Uterus (tissue), 4 donors: ENCODE results near the gene AMBP. TPM values are rescaled to one million over a fixed set of nuclear protein-coding genes. Genes with fewer than 3 reads are reported as not detected.
A peak's percentile ranks its signal among the peaks of the same experiment; 100 is the strongest.

Source experiments
- DNase-seq, 2 donors: peaks; one replicate each; pipeline ENCODE4 v3.0.0-alpha.2; 2019 to 2020
- H3K27ac ChIP-seq, 2 donors: fragments of 200-600 bp; sonication (generic); 1 replicate in 1 of 2; 2 replicates in 1 of 2; pipeline ENCODE4 v1.5.1; 2016 to 2018
- H3K27me3 ChIP-seq, 2 donors: fragments of 200-600 bp; sonication (generic); one replicate each; pipeline ENCODE4 v1.5.1; 2018 to 2019; ENCODE audit warnings: control low read depth in 1 of 2
- H3K36me3 ChIP-seq, 2 donors: fragments of 200-600 bp; sonication (generic); one replicate each; pipeline ENCODE4 v1.5.1; 2019; ENCODE audit warnings: control low read depth in 1 of 2
- H3K4me1 ChIP-seq, 2 donors: fragments of 200-600 bp; sonication (generic); one replicate each; pipeline ENCODE4 v1.5.1; 2018 to 2019; ENCODE audit warnings: control low read depth in 1 of 2
- H3K4me3 ChIP-seq, 2 donors: fragments of 200-600 bp; sonication (generic); 1 replicate in 1 of 2; 2 replicates in 1 of 2; pipeline ENCODE4 v1.5.1; 2018 to 2019; ENCODE audit warnings: mild to moderate bottlenecking in 1 of 2
- H3K9me3 ChIP-seq, 2 donors: fragments of 200-600 bp; sonication (generic); one replicate each; pipeline ENCODE4 v1.5.1; 2019; ENCODE audit warnings: control low read depth in 1 of 2
- POLR2A ChIP-seq, 2 donors: fragments of 450-650 bp; IDR thresholded peaks; one replicate each; pipeline ENCODE4 v1.6.1; 2016; ENCODE audit warnings: antibody characterized with exemption in 2 of 2, mild to moderate bottlenecking in 1 of 2, moderate library complexity in 1 of 2
- intact Hi-C: fragments of 100-400 bp; cut with DNase I; formaldehyde crosslinking; loops from one replicate; pipeline ENCODE4 v1.15.1; 2023; ENCODE audit warnings: low total_unique reads
- total RNA-seq, 4 donors: library from RNA; depleted of rRNA in 3 of 4; stranded (reverse); fragments of >200 nt in 3 of 4; gene quantifications; one replicate each; pipeline versions ENCODE4 v1.1.0 to v1.2.4, GENCODE V29; 2014 to 2023
- TF ChIP-seq, protein P1 (sequence below), 4 experiments: fragments of 200-600 bp in 2 of 4; fragments of 450-650 bp in 2 of 4; sonication (generic) in 2 of 4; IDR thresholded peaks; one replicate each; pipeline ENCODE4 v1.5.1; 2016 to 2019; ENCODE audit warnings: antibody characterized with exemption in 4 of 4, mild to moderate bottlenecking in 2 of 4, moderate library complexity in 1 of 4
- donor health status: DM: yes; HTN: yes; CAD: no.

Gene AMBP
- total RNA-seq, 4 donors from 2014 or later = 1.3 TPM; not detected in 3

- intact Hi-C loops = no loop called here
- Histone ChIP-seq H3K27ac (no peak overlapping the region), H3K4me3 (no peak overlapping the region), H3K4me1 (no peaks in the 10 kb centered on the region), H3K36me3 (no peaks in the 10 kb centered on the region), H3K27me3 (no peaks in the 10 kb centered on the region), H3K9me3 (no peaks in the 10 kb centered on the region)
- no peak for DNase-seq
- TF ChIP-seq, protein P1, sequence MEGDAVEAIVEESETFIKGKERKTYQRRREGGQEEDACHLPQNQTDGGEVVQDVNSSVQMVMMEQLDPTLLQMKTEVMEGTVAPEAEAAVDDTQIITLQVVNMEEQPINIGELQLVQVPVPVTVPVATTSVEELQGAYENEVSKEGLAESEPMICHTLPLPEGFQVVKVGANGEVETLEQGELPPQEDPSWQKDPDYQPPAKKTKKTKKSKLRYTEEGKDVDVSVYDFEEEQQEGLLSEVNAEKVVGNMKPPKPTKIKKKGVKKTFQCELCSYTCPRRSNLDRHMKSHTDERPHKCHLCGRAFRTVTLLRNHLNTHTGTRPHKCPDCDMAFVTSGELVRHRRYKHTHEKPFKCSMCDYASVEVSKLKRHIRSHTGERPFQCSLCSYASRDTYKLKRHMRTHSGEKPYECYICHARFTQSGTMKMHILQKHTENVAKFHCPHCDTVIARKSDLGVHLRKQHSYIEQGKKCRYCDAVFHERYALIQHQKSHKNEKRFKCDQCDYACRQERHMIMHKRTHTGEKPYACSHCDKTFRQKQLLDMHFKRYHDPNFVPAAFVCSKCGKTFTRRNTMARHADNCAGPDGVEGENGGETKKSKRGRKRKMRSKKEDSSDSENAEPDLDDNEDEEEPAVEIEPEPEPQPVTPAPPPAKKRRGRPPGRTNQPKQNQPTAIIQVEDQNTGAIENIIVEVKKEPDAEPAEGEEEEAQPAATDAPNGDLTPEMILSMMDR (IDR thresholded peaks at IDR 0.05) = no peak
- TF ChIP-seq POLR2A (IDR thresholded peaks at IDR 0.05) = no peak
Measured at GRCh38 chr9:114071197-114071795, 6.8 kb downstream of the AMBP start.

DNA sequence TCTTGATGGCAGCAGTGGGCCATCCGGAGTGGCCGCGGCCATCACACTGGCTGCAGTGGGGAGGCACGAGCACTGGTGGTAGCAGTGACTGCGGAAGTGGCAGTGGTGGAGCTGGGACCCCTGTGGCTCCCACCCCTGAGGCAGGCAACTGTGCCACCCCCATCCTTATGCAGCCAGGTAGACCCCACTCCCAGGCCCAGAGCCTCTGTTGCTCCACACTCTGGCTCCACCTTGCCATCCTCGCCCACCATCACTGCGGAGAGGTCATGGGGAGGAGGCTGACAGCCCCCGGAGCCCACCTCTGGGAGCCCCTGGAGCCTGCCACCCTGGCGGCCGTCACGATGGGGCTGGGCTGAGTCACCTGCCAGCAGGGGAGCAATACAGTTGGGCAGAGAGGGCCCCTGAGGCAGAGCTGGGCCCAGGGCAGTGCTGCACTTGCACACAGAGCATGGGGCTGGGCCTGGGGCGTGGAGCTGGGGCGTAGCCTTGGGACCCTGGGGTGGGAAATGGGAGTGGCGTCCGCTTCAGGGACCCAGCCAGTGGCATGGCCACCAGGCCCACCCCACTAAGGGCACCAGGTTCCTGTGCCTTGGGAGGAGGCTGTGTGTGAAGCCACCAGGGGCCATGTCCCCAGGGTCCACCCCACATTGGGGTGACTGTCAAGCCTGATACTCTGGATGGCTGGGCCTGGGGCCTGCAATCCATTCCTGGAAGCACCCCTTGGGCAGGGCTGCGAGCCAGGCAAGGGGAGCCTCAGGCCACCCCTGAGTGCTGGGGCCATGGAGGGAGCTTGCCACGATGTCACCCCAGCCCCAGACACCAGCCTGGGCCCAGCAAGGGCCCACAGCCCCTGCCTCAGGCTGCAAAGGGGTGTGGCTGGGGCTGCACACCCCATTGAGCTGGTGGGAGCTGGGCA is 7.7 kb downstream of the AMBP start:
- Histone ChIP-seq H3K36me3 (no peaks in the 10 kb centered on the region), H3K27ac (no peak overlapping the region), H3K4me3 (no peak overlapping the region), H3K9me3 (no peaks in the 10 kb centered on the region), H3K4me1 (no peaks in the 10 kb centered on the region), H3K27me3 (no peaks in the 10 kb centered on the region)
- peak in 1 of 2 donors; percentile 9 for DNase-seq
- TF ChIP-seq, protein P1 (IDR thresholded peaks at IDR 0.05) = no peak
- TF ChIP-seq POLR2A (IDR thresholded peaks at IDR 0.05) = no peak
- intact Hi-C loops = no loop called here

- H3K27me3 ChIP-seq = no peaks in the 10 kb centered on the region
- no peaks in the 10 kb centered on the region for H3K9me3 ChIP-seq
- no peak overlapping the region for H3K4me3 ChIP-seq
- intact Hi-C loops = no loop called here
- H3K36me3 ChIP-seq = no peaks in the 10 kb centered on the region
- TF ChIP-seq, protein P1 (IDR thresholded peaks at IDR 0.05) = no peak
- TF ChIP-seq POLR2A (IDR thresholded peaks at IDR 0.05) = no peak
- no peak overlapping the region for H3K27ac ChIP-seq
- DNase-seq = peak in 1 of 2 donors; percentile 3
- H3K4me1 ChIP-seq = no peaks in the 10 kb centered on the region
Measured at GRCh38 chr9:114069476-114070187, 8.5 kb downstream of the AMBP start.

- H3K4me1 ChIP-seq = no peaks in the 10 kb centered on the region
- no peaks in the 10 kb centered on the region for H3K27me3 ChIP-seq
- no peak overlapping the region for H3K4me3 ChIP-seq
- no peaks in the 10 kb centered on the region for H3K36me3 ChIP-seq
- intact Hi-C loops = no loop called here
- DNase-seq = no peak
- no peak overlapping the region for H3K27ac ChIP-seq
- H3K9me3 ChIP-seq = no peaks in the 10 kb centered on the region
- TF ChIP-seq, protein P1 (IDR thresholded peaks at IDR 0.05) = no peak
- TF ChIP-seq POLR2A (IDR thresholded peaks at IDR 0.05) = no peak
Measured at GRCh38 chr9:114065304-114065703, 12.8 kb downstream of the AMBP start.
